Activated naive CD8-positive, alpha-beta T cell treated with anti-CD3 and anti-CD28 coated beads, Interleukin-2, amount 10 ng/mL, durations not matched to agents 7 days and 5 days (primary cell): ENCODE measurements around the gene SSC5D. TPM values are rescaled to one million over a fixed set of nuclear protein-coding genes. Genes with fewer than 3 reads are reported as not detected.

Experiments used
- ATAC-seq: fragments of 150-1000 bp; cut with Tn5 transposase; one replicate; pipeline ENCODE4 v1.10.0; 2021; ENCODE audit warnings: low read depth, moderate library complexity
- POLR2A ChIA-PET: fragments of 350-600 bp; sonication (Branson Sonifier 250); formaldehyde crosslinking; loops from one replicate; lab custom pipeline; 2021; ENCODE audit warnings: antibody characterized with exemption; lab: Charles Lee
- DNase-seq: peaks from one replicate; pipeline ENCODE4 v3.0.0; 2021
- H3K27ac Mint-ChIP-seq: one replicate; pipeline ENCODE4 v1.8.0; 2022; ENCODE audit warnings: mild to moderate bottlenecking, mixed read lengths
- H3K27me3 Mint-ChIP-seq: one replicate; pipeline ENCODE4 v1.8.0; 2022; ENCODE audit warnings: mild to moderate bottlenecking, moderate library complexity, mixed read lengths
- H3K36me3 Mint-ChIP-seq: one replicate; pipeline ENCODE4 v1.8.0; 2021; ENCODE audit warnings: mild to moderate bottlenecking, mixed read lengths
- H3K4me1 Mint-ChIP-seq: one replicate; pipeline ENCODE4 v1.8.0; 2021; ENCODE audit warnings: mixed read lengths
- H3K4me3 Mint-ChIP-seq: one replicate; pipeline ENCODE4 v1.8.0; 2022; ENCODE audit warnings: mild to moderate bottlenecking, moderate library complexity, mixed read lengths
- H3K9me3 Mint-ChIP-seq: one replicate; pipeline ENCODE4 v1.8.0; 2021; ENCODE audit warnings: mixed read lengths
- total RNA-seq, 2 experiments: library from RNA; stranded (reverse); gene quantifications; one replicate each; pipeline ENCODE4 v1.2.3, GENCODE V29; 2021

The SSC5D gene
- total RNA-seq, 2 experiments from 2014 or later: 0.86 to 1.1 TPM

DNA sequence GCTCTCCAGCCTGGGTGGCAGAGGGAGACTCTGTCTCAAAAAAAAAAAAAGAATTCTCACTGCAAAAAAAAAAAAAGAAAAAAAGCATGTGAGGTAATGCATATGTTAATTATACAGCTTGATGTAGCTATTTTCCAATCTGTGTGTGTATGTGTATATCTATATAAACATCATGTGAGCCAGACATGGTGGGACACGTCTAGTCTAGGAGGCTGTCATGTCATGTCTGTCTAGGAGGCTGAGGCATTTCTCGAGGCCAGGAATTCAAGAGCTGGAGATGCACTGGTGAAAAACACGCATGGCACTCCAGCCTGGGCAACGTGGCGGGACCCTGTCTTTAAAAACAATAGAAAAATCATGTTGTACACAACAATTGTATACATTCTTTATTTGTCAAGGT, 64.0 kb downstream of the SSC5D start:
- ATAC-seq (no peak), DNase-seq (no peak)
- Mint-ChIP-seq H3K4me1 (peaks cover 4% of the 10 kb centered on the region), H3K27me3 (peaks cover 17% of the 10 kb centered on the region), H3K36me3 (no peaks in the 10 kb centered on the region), H3K27ac (no peak overlapping the region), H3K9me3 (no peaks in the 10 kb centered on the region), H3K4me3 (no peak overlapping the region)
- POLR2A ChIA-PET: no interaction called here

DNA sequence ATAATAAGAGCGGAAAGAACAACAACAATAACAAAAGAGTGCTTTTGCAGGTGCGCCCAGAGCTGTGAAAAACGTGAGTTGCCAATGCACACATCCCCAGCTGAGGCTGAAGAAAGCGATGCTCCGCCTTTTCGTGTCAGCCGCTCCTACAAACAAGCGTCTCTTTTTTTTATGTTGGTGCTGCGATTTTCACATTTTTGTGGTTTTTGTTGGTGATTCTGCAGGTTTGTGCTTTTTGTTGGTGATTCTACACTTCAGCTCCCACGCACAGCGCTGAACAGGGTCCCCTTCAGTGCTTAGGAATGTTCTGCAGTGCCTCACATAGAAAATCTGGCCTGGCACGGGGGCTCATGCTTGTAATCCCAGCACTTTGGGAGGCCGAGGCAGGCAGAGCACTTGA, 64.4 kb downstream of the SSC5D start:
- Mint-ChIP-seq H3K36me3 (no peaks in the 10 kb centered on the region), H3K27me3 (peaks cover 13% of the 10 kb centered on the region), H3K4me3 (no peak overlapping the region), H3K9me3 (no peaks in the 10 kb centered on the region), H3K27ac (no peak overlapping the region), H3K4me1 (peaks cover 4% of the 10 kb centered on the region)
- DNase-seq: no peak
- POLR2A ChIA-PET: no interaction called here
- ATAC-seq: no peak

DNA sequence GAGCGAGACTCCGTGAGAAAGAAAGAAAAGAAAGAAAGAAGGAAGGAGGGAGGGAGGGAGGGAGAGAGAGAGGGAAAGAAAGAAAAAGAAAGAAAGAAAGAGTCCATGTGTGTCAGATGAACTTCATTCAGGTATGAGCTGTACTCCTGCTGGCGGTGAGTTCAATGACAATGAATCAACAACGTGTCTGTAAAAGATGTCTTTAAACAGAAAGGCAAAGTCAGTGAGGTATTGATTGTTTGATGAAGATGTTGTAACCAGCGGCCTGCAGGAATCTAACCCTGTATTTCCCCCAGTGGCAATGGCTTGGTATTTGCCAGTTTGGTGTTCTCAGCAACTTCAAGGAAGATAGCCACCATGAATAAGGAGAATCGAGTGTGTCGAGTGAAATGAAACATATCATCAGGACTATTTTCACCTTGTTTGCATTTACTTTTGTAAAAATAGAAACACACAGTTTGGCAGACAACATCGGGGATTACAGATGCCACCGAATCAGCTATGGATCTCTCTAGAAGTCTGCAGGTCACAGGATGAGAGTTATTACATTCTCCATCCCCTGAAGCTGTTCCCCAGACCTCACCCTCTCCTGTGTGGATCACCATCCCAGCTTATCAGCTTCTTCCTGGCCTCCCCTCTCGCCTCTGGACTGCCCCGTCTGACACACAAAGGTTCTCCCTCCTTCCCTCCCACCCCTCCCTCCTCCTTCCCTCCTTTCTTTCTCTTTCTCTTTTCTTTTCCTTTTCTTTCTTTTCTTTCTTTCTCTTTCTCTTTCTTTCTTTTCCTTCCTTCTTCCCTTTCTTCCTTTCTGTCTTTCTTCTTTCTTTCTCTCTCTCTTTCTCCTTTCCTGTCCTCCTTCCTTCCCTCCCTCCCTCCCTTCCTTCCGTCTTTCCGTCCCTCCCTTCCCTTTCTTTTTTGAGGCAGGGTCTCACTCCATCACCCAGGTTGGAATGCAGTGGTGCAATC, 65.3 kb downstream of the SSC5D start:
- H3K9me3 Mint-ChIP-seq: no peaks in the 10 kb centered on the region
- H3K4me3 Mint-ChIP-seq: no peak overlapping the region
- peaks cover 4% of the 10 kb centered on the region for H3K4me1 Mint-ChIP-seq
- POLR2A ChIA-PET: no interaction called here
- H3K36me3 Mint-ChIP-seq: no peaks in the 10 kb centered on the region
- ATAC-seq (no peak), DNase-seq (no peak)
- H3K27ac Mint-ChIP-seq: no peak overlapping the region
- peaks cover 6% of the 10 kb centered on the region for H3K27me3 Mint-ChIP-seq

DNA sequence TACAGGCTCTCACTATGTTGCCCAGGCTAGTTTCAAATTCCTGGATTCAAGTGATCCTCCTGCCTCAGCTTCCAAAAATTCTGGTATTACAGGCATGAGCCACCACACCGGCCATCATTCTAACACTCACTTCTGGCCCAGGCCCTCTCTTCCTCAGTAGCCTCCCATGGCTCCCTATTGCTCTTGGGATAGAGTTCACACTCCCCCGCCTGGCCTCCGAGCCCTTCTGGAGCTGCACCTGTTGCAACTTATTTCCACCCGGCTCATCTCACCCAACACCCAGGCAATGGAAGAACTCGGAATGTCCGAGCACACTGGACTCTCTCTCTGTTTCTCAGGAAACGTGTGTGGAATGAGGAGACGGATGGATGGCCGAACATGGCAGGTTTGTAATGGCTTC, 66.1 kb downstream of the SSC5D start:
- POLR2A ChIA-PET: no interaction called here
- DNase-seq: no peak
- Mint-ChIP-seq H3K4me1 (peaks cover 4% of the 10 kb centered on the region), H3K4me3 (no peak overlapping the region), H3K27ac (no peak overlapping the region), H3K27me3 (peaks cover 6% of the 10 kb centered on the region), H3K9me3 (no peaks in the 10 kb centered on the region), H3K36me3 (no peaks in the 10 kb centered on the region)
- ATAC-seq: no peak

DNA sequence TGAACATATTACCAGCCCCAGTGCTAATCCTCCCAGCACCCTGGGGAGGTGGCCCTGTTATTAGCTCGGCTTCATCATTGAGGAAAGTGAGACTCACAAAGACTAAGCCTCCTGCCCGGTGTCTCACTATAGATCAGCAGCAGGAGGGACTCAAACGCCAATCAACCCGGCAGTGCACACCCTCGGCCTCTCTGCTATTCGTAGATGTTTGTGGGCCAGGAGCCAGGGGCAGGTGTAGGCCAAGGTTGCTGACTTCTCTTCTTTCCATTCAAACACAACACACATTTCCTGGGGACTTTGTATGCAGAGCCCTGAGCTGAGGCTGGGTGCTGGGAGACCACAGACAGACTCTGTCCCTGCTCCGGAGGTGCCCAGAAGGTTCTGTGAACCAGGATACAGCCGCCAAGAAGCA, 66.5 kb downstream of the SSC5D start:
- Mint-ChIP-seq H3K4me1 (peaks cover 4% of the 10 kb centered on the region), H3K4me3 (no peak overlapping the region), H3K36me3 (no peaks in the 10 kb centered on the region), H3K27me3 (peaks cover 6% of the 10 kb centered on the region), H3K27ac (no peak overlapping the region), H3K9me3 (no peaks in the 10 kb centered on the region)
- POLR2A ChIA-PET: no interaction called here
- DNase-seq (no peak), ATAC-seq (no peak)

DNA sequence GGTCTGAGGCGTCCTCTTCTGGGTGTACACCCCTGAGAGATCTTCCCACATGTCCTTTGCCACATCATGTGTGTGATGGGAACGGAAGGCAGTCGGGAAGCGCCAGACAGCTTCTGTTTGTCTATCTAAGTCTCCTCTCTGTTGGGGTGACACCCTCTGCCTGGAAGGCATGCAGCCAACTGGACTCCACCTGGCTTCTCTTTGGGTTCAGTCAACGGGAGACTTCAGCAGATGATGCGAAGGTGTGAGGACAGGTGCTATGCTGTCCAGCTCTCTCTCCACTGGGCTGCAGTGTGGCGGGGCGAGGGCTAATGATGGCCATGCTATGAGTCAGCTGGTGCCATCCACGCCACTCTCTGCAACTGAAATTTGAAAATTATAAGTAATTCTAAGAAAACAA, 71.4 kb downstream of the SSC5D start:
- Mint-ChIP-seq H3K4me3 (no peak overlapping the region), H3K27ac (no peak overlapping the region), H3K36me3 (no peaks in the 10 kb centered on the region), H3K27me3 (peaks cover 2% of the 10 kb centered on the region), H3K4me1 (peaks cover 1% of the 10 kb centered on the region), H3K9me3 (peaks cover 3% of the 10 kb centered on the region)
- POLR2A ChIA-PET: no interaction called here
- DNase-seq (no peak), ATAC-seq (no peak)

DNA sequence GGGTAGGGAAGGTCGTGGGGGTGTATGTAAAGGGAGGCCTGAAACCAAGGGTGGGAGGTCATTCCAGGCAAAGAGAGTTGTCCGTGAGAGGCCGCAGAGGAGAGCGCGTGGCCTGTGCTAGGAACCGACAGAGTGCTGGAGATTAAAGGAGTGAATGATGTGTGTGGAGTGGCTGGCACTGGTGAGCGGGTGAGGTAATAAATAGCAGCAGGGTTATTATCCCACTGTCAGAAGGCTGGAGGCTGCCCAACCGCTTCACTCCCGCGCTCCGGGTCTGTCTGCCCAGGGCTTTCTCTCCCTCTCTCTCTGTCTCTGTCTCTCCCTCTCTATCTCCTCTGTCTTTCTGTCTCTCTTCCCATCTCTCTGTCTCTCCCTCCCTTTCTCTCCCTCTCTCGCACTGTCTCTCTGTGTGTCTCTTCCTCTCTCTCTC, 75.0 kb downstream of the SSC5D start:
- peaks cover 5% of the 10 kb centered on the region for H3K27me3 Mint-ChIP-seq
- H3K9me3 Mint-ChIP-seq: peaks cover 3% of the 10 kb centered on the region
- H3K27ac Mint-ChIP-seq: no peak overlapping the region
- ATAC-seq: no peak
- DNase-seq: no peak
- no peaks in the 10 kb centered on the region for H3K4me1 Mint-ChIP-seq
- no peaks in the 10 kb centered on the region for H3K36me3 Mint-ChIP-seq
- POLR2A ChIA-PET: no interaction called here
- no peak overlapping the region for H3K4me3 Mint-ChIP-seq

DNA sequence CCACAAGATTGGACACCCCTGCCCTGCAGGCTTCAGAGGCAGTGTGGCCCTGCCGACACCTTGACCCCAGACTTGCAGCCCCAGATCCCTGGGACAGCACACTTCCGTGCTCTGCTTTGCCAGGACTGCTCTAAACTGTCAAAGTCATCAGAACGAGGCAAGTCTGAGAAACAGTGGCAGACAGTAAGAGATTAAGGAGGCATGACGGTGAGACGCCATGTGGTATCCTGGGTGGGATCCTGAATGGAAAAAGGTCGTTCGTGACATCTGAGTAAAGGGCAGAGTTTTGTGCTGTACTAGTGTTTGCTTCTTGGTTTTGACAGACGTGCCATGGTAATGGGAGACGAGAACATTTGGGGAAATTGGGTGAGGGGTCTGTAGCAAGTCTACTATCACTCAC, 78.6 kb downstream of the SSC5D start:
- no peak for ATAC-seq
- no peaks in the 10 kb centered on the region for H3K4me1 Mint-ChIP-seq
- H3K27ac Mint-ChIP-seq: no peak overlapping the region
- no peaks in the 10 kb centered on the region for H3K9me3 Mint-ChIP-seq
- no peak overlapping the region for H3K4me3 Mint-ChIP-seq
- POLR2A ChIA-PET: no interaction called here
- H3K27me3 Mint-ChIP-seq: peaks cover 5% of the 10 kb centered on the region
- H3K36me3 Mint-ChIP-seq: no peaks in the 10 kb centered on the region
- DNase-seq: no peak

DNA sequence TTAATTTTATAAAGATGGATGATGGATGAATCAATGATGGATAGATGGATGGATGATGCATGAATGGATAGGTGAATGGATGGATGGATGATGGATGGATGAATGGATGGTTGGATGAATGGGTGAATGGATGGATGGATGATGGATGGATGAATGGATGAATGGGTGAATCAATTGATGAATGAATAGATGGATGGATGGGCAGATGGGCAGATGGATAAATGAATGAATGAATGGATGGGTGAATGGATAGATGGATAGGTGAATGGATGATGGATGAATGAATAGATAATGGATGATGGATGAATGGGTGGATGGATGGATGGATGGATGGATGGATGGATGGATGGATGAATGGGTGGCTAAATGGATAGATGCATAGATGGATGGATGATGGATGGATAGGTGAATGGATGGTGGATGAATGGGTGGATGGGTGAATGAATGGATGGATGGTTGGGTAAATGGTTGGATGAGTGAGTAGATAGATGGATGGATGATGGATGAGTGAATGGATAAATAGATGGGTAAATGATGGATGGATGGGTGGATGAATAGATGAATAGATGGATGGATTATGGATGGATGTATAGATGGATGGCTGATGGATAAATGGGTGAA, 79.6 kb downstream of the SSC5D start:
- ATAC-seq (no peak), DNase-seq (no peak)
- no peak overlapping the region for H3K27ac Mint-ChIP-seq
- POLR2A ChIA-PET: no interaction called here
- no peaks in the 10 kb centered on the region for H3K9me3 Mint-ChIP-seq
- H3K4me3 Mint-ChIP-seq: no peak overlapping the region
- no peaks in the 10 kb centered on the region for H3K4me1 Mint-ChIP-seq
- no peaks in the 10 kb centered on the region for H3K36me3 Mint-ChIP-seq
- peaks cover 5% of the 10 kb centered on the region for H3K27me3 Mint-ChIP-seq

Other genes starting within 250 kb of the SSC5D start
- 100 to 1,000 TPM; 211 to 226 TPM for gene PPP6R1, start 229.4 kb upstream of the SSC5D start, total RNA-seq
- gene HSPBP1, start 208.3 kb upstream of the SSC5D start, total RNA-seq: 10 to 100 TPM; 19.5 to 20.3 TPM
- 1 to 10 TPM; 9.0 TPM for gene BRSK1, start 204.4 kb upstream of the SSC5D start, total RNA-seq
- 1 to 10 TPM in 1 of 2 experiments, under 1 TPM in 1; 0.51 to 1.1 TPM for gene TMEM150B, start 163.1 kb upstream of the SSC5D start, total RNA-seq
- gene KMT5C, start 148.6 kb upstream of the SSC5D start, total RNA-seq: 10 to 100 TPM; 26.4 to 28.5 TPM
- under 1 TPM in 1 of 2 experiments, not detected in 1; 0.55 TPM for gene COX6B2, start 133.7 kb upstream of the SSC5D start, total RNA-seq
- gene GARIN5B, start 125.2 kb upstream of the SSC5D start, total RNA-seq: not detected
- gene IL11, start 118.0 kb upstream of the SSC5D start, total RNA-seq: under 1 TPM; 0.53 to 0.60 TPM
- gene TMEM190, start 111.6 kb upstream of the SSC5D start, total RNA-seq: not detected
- 10 to 100 TPM; 17.0 to 19.8 TPM for gene TMEM238, start 104.1 kb upstream of the SSC5D start, total RNA-seq
- 1,000 to 10,000 TPM; 3,030 to 3,043 TPM for gene RPL28, start 102.5 kb upstream of the SSC5D start, total RNA-seq
- gene UBE2S, start 80.6 kb upstream of the SSC5D start, total RNA-seq: 100 to 1,000 TPM; 184 to 203 TPM
- not detected for gene SHISA7, start 45.1 kb upstream of the SSC5D start, total RNA-seq
- gene ISOC2, start 26.8 kb upstream of the SSC5D start, total RNA-seq: 10 to 100 TPM; 13.7 to 16.8 TPM
- not detected for gene C19orf85, start 23.7 kb upstream of the SSC5D start, total RNA-seq
- 10 to 100 TPM in 1 of 2 experiments, 1 to 10 TPM in 1; 9.4 to 11.5 TPM for gene ZNF628, start 11.8 kb upstream of the SSC5D start, total RNA-seq
- 10 to 100 TPM; 14.5 to 15.0 TPM for gene NAT14, start 3.2 kb upstream of the SSC5D start, total RNA-seq
- not detected for gene SBK2, start 48.7 kb downstream of the SSC5D start, total RNA-seq
- not detected for gene SBK3, start 57.1 kb downstream of the SSC5D start, total RNA-seq
- gene ZNF579, start 92.4 kb downstream of the SSC5D start, total RNA-seq: 10 to 100 TPM; 10.1 to 10.4 TPM
- gene FIZ1, start 111.1 kb downstream of the SSC5D start, total RNA-seq: 10 to 100 TPM; 16.0 to 18.4 TPM
- gene ZNF524, start 111.9 kb downstream of the SSC5D start, total RNA-seq: 10 to 100 TPM; 25.2 to 26.6 TPM
- 10 to 100 TPM; 18.3 to 18.6 TPM for gene ZNF865, start 117.2 kb downstream of the SSC5D start, total RNA-seq
- 1 to 10 TPM; 6.3 to 7.6 TPM for gene ZNF784, start 136.1 kb downstream of the SSC5D start, total RNA-seq
- gene ZNF580, start 152.6 kb downstream of the SSC5D start, total RNA-seq: 10 to 100 TPM; 56.6 to 59.8 TPM
- 10 to 100 TPM; 28.6 to 31.7 TPM for gene ZNF581, start 155.2 kb downstream of the SSC5D start, total RNA-seq
- gene CCDC106, start 159.8 kb downstream of the SSC5D start, total RNA-seq: 10 to 100 TPM; 12.1 to 13.4 TPM
- 100 to 1,000 TPM; 257 to 267 TPM for gene U2AF2, start 166.6 kb downstream of the SSC5D start, total RNA-seq
- gene EPN1, start 186.8 kb downstream of the SSC5D start, total RNA-seq: 10 to 100 TPM; 55.3 to 58.2 TPM
- gene NLRP9, start 250.0 kb downstream of the SSC5D start, total RNA-seq: not detected